Gastrocnemius medialis (tissue), 4 donors: ENCODE results near the gene GASK1A. TPM values are rescaled to one million over a fixed set of nuclear protein-coding genes. Genes with fewer than 3 reads are reported as not detected.
"Not testable (repeated sequence)": the region's sequence is repeated elsewhere in the genome, so short reads cannot be mapped to it uniquely, and the experiment has no call there.

Experiments
- ATAC-seq, 2 donors: fragments of 150-250 bp; one replicate each; pipeline ENCODE4 v1.9.1; 2016
- DNase-seq, 2 donors: peaks; one replicate each; pipeline ENCODE4 v3.0.0-alpha.2; 2019
- H3K27ac ChIP-seq, 4 donors: fragments of 200-600 bp; sonication (generic); 1 replicate in 1 of 4; 2 replicates in 3 of 4; pipeline ENCODE4 v1.5.1; 2016 to 2018; ENCODE audit warnings: mild to moderate bottlenecking in 2 of 4, moderate library complexity in 1 of 4
- H3K27me3 ChIP-seq, 3 donors: fragments of 200-600 bp; sonication (generic) in 2 of 3; 1 replicate in 1 of 3; 2 replicates in 2 of 3; pipeline versions ENCODE4 v1.5.1 to v1.6.0; 2016 to 2019; ENCODE audit warnings: mild to moderate bottlenecking in 1 of 3, moderate library complexity in 1 of 3
- H3K36me3 ChIP-seq, 2 donors: fragments of 200-600 bp; sonication (generic) in 1 of 2; one replicate each; pipeline ENCODE4 v1.5.1; 2017 to 2018
- H3K4me1 ChIP-seq, 2 donors: fragments of 200-600 bp; sonication (generic) in 1 of 2; one replicate each; pipeline ENCODE4 v1.5.1; 2016 to 2017; ENCODE audit warnings: mild to moderate bottlenecking in 2 of 2
- H3K4me3 ChIP-seq, 4 donors: fragments of 200-600 bp; sonication (generic) in 3 of 4; 1 replicate in 1 of 4; 2 replicates in 3 of 4; pipeline ENCODE4 v1.5.1; 2016 to 2019; ENCODE audit warnings: mild to moderate bottlenecking in 2 of 4
- H3K9me3 ChIP-seq, 3 donors: fragments of 200-600 bp; sonication (generic) in 2 of 3; 1 replicate in 1 of 3; 2 replicates in 2 of 3; pipeline ENCODE4 v1.5.1; 2016 to 2019
- CTCF ChIP-seq, 5 experiments: fragments of 450-650 bp in 3 of 5; fragments of 200-600 bp in 2 of 5; sonication (generic) in 2 of 5; IDR thresholded peaks in 4 of 5; conservative IDR thresholded peaks in 1 of 5; 1 replicate in 4 of 5; 2 replicates in 1 of 5; pipeline ENCODE4 v1.5.1; 2016 to 2019; ENCODE audit warnings: antibody characterized with exemption in 5 of 5, mild to moderate bottlenecking in 3 of 5, moderate library complexity in 3 of 5
- POLR2A ChIP-seq, 2 donors: fragments of 450-650 bp; IDR thresholded peaks; one replicate each; pipeline ENCODE4 v1.6.1; 2017; ENCODE audit warnings: antibody characterized with exemption in 2 of 2, mild to moderate bottlenecking in 2 of 2, moderate library complexity in 2 of 2
- in situ Hi-C, 4 donors: fragments of 200-750 bp; cut with MboI; loops; one replicate each; pipeline versions ENCODE4 v1.15.0 to v1.8.0; 2017; ENCODE audit warnings: low sequenced_read_pairs in 4 of 4
- intact Hi-C: fragments of 100-400 bp; cut with DNase I; formaldehyde crosslinking; loops from one replicate; pipeline ENCODE4 v1.15.1; 2023; ENCODE audit warnings: low total_unique reads
- total RNA-seq, 4 donors: library from RNA; depleted of rRNA; stranded (reverse); fragments of >200 nt; gene quantifications; one replicate each; pipeline versions ENCODE4 v1.1.0 to v1.2.3, GENCODE V29; 2016

Gene GASK1A
- total RNA-seq, 4 donors from 2014 or later = 0.52 to 6.8 (median 0.87) TPM

- no peak overlapping the region for H3K27ac ChIP-seq
- intact Hi-C loops (no loop called here), in situ Hi-C loops (no loop called here)
- no peaks in the 10 kb centered on the region for H3K9me3 ChIP-seq
- no peak for DNase-seq
- no peak for TF ChIP-seq POLR2A (IDR thresholded peaks at IDR 0.05)
- no peak for TF ChIP-seq CTCF (IDR thresholded peaks at IDR 0.05 in 4 of 5, conservative IDR thresholded peaks at IDR 0.05 in 1 of 5)
- no peaks in the 10 kb centered on the region for H3K27me3 ChIP-seq
- no peak for ATAC-seq
- peaks cover 0 to 6% of the 10 kb centered on the region in 2 donors for H3K4me1 ChIP-seq
- no peaks in the 10 kb centered on the region for H3K36me3 ChIP-seq
- no peak overlapping the region for H3K4me3 ChIP-seq
Observed at GRCh38 chr3:43043793-43044192, 64.7 kb downstream of the GASK1A start.

- H3K4me3 ChIP-seq, H3K9me3 ChIP-seq, H3K27ac ChIP-seq, H3K36me3 ChIP-seq, H3K4me1 ChIP-seq, DNase-seq, intact Hi-C loops, H3K27me3 ChIP-seq, in situ Hi-C loops, ATAC-seq: not testable (repeated sequence)
Observed at GRCh38 chr3:43045079-43045478, 66.0 kb downstream of the GASK1A start.

GRCh38 chr3:43046583-43046982 is 67.5 kb downstream of the GASK1A start:
- no peak overlapping the region for H3K4me3 ChIP-seq
- intact Hi-C loops = no loop called here
- no peak for DNase-seq
- no peaks in the 10 kb centered on the region for H3K36me3 ChIP-seq
- no peak for ATAC-seq
- peaks cover 0 to 5% (median 0%) of the 10 kb centered on the region in 3 donors for H3K9me3 ChIP-seq
- no peaks in the 10 kb centered on the region for H3K4me1 ChIP-seq
- in situ Hi-C loops = no loop called here
- H3K27me3 ChIP-seq = no peaks in the 10 kb centered on the region
- H3K27ac ChIP-seq = no peak overlapping the region
- no peak for TF ChIP-seq POLR2A (IDR thresholded peaks at IDR 0.05)
- TF ChIP-seq CTCF (IDR thresholded peaks at IDR 0.05 in 4 of 5, conservative IDR thresholded peaks at IDR 0.05 in 1 of 5) = no peak

GRCh38 chr3:43048470-43048869 is 69.4 kb downstream of the GASK1A start:
- H3K9me3 ChIP-seq = peaks cover 0 to 5% (median 0%) of the 10 kb centered on the region in 3 donors
- ATAC-seq (no peak), DNase-seq (no peak)
- no peak overlapping the region for H3K4me3 ChIP-seq
- intact Hi-C loops (no loop called here), in situ Hi-C loops (no loop called here)
- TF ChIP-seq POLR2A (IDR thresholded peaks at IDR 0.05) (no peak), CTCF (IDR thresholded peaks at IDR 0.05 in 4 of 5, conservative IDR thresholded peaks at IDR 0.05 in 1 of 5) (no peak)
- H3K4me1 ChIP-seq = no peaks in the 10 kb centered on the region
- no peaks in the 10 kb centered on the region for H3K27me3 ChIP-seq
- no peaks in the 10 kb centered on the region for H3K36me3 ChIP-seq
- H3K27ac ChIP-seq = no peak overlapping the region

- DNase-seq (no peak), ATAC-seq (no peak)
- Histone ChIP-seq H3K36me3 (no peaks in the 10 kb centered on the region), H3K27me3 (no peaks in the 10 kb centered on the region), H3K4me1 (no peaks in the 10 kb centered on the region), H3K9me3 (peaks cover 0 to 5% (median 0%) of the 10 kb centered on the region in 3 donors), H3K4me3 (no peak overlapping the region), H3K27ac (no peak overlapping the region)
- TF ChIP-seq POLR2A (IDR thresholded peaks at IDR 0.05) = no peak
- TF ChIP-seq CTCF (IDR thresholded peaks at IDR 0.05 in 4 of 5, conservative IDR thresholded peaks at IDR 0.05 in 1 of 5) = no peak
- in situ Hi-C loops (no loop called here), intact Hi-C loops (no loop called here)
Observed at GRCh38 chr3:43053291-43053690, 74.2 kb downstream of the GASK1A start.
